ENCODE measurements around the gene DNAAF8.

Gene DNAAF8

GRCh38 chr16:4785758-4786433 lies 51.6 kb downstream of the DNAAF8 start:
- DNase-seq: no peak

GRCh38 chr16:4787068-4787467 lies 52.7 kb downstream of the DNAAF8 start:
- DNase-seq: no peak

- DNase-seq: no peak
Measured at GRCh38 chr16:4787627-4788482, 53.5 kb downstream of the DNAAF8 start, which contains the start of gene SEPTIN12. Gene SEPTIN12 (minus strand): TSS chr16:4788345. CDS start chr16:4787645, 700 bp downstream.

GRCh38 chr16:4788489-4788889 lies 54.2 kb downstream of the DNAAF8 start:
- DNase-seq: no peak

- no peak for DNase-seq
Measured at GRCh38 chr16:4788910-4789309, 54.6 kb downstream of the DNAAF8 start.

GRCh38 chr16:4790261-4790660 lies 55.9 kb downstream of the DNAAF8 start:
- no peak for DNase-seq

GRCh38 chr16:4790871-4791270 lies 56.5 kb downstream of the DNAAF8 start:
- DNase-seq: peak in 1 of 2 donors; percentile 40

GRCh38 chr16:4792951-4793513 lies 58.7 kb downstream of the DNAAF8 start:
- no peak for DNase-seq

GRCh38 chr16:4795181-4795827 lies 61.0 kb downstream of the DNAAF8 start, which contains the start of gene SMIM22:
Gene SMIM22 (plus strand): TSS chr16:4795369. CDS start chr16:4795735, 366 bp downstream.
- no peak for DNase-seq

GRCh38 chr16:4795828-4796572 lies 61.7 kb downstream of the DNAAF8 start:
- no peak for DNase-seq

- no peak for DNase-seq
Measured at GRCh38 chr16:4796982-4797804, 62.9 kb downstream of the DNAAF8 start.

- no peak for DNase-seq
Measured at GRCh38 chr16:4797805-4798252, 63.5 kb downstream of the DNAAF8 start.

GRCh38 chr16:4798456-4798855 lies 64.1 kb downstream of the DNAAF8 start:
- DNase-seq: no peak

Data from inflammatory macrophage treated with lipopolysaccharide for 1 hour (primary cell).